HEK293 (cell line): ENCODE results near the gene KCNJ5.

Experiments used
- CTCF ChIA-PET: fragments of 350-600 bp; formaldehyde crosslinking; extraction: SDS; loops from one replicate; lab custom pipeline; 2021; ENCODE audit warnings: antibody characterized with exemption; lab: Yijun Ruan, JAX
- POLR2A ChIA-PET: fragments of 300-600 bp; formaldehyde crosslinking; extraction: SDS; loops from one replicate; lab custom pipeline; 2020; ENCODE audit warnings: antibody characterized with exemption, inconsistent platforms; lab: Yijun Ruan, JAX
- H3K27ac ChIP-seq: fragments of 200-500 bp; sonication (Bioruptor generic); 2 replicates; pipeline ENCODE4 v1.5.1; 2014; ENCODE audit warnings: low read depth, low read length, control low read depth, inconsistent platforms; ENCODE audit errors: extremely low read depth
- H3K36me3 ChIP-seq, 2 experiments: fragments of 200-500 bp in 1 of 2; sonication (Bioruptor generic) in 1 of 2; 1 replicate in 1 of 2; 2 replicates in 1 of 2; pipeline ENCODE4 v1.5.1; 2014 to 2017; ENCODE audit warnings: inconsistent platforms in 2 of 2, low read length in 2 of 2; ENCODE audit not compliant: control insufficient read depth in 2 of 2, insufficient read depth in 1 of 2
- H3K4me1 ChIP-seq: fragments of 200-500 bp; sonication (Bioruptor generic); 2 replicates; pipeline ENCODE4 v1.5.1; 2014; ENCODE audit warnings: mild to moderate bottlenecking, low read length, inconsistent platforms; ENCODE audit not compliant: control insufficient read depth, insufficient read depth
- H3K4me3 ChIP-seq: 2 replicates; pipeline ENCODE4 v1.5.1; 2011; ENCODE audit warnings: low read depth, mild to moderate bottlenecking, control low read depth, low read length, moderate library complexity
- H3K9me3 ChIP-seq: fragments of 200-500 bp; sonication (Bioruptor generic); 2 replicates; pipeline ENCODE4 v1.5.1; 2014; ENCODE audit warnings: low read depth, low read length, inconsistent platforms; ENCODE audit not compliant: control insufficient read depth, insufficient read depth
- OSR2 ChIP-seq: fragments of 450-650 bp; formaldehyde crosslinking; IDR thresholded peaks from 2 replicates; pipeline ENCODE4 v1.5.1; 2016; ENCODE audit warnings: missing biosample characterization, missing genetic modification characterization
- RBAK ChIP-seq: fragments of 450-650 bp; formaldehyde crosslinking; IDR thresholded peaks from 2 replicates; pipeline ENCODE4 v1.5.1; 2016; ENCODE audit warnings: missing biosample characterization, missing genetic modification characterization
- ZNF132 ChIP-seq: fragments of 450-650 bp; formaldehyde crosslinking; IDR thresholded peaks from 2 replicates; pipeline ENCODE4 v1.5.1; 2017; ENCODE audit warnings: missing biosample characterization, missing genetic modification characterization, borderline replicate concordance
- ZNF133 ChIP-seq: fragments of 450-650 bp; formaldehyde crosslinking; IDR thresholded peaks from 2 replicates; pipeline ENCODE4 v1.5.1; 2016; ENCODE audit warnings: missing biosample characterization, missing genetic modification characterization
- ZNF175 ChIP-seq: fragments of 450-650 bp; formaldehyde crosslinking; IDR thresholded peaks from 2 replicates; pipeline ENCODE4 v1.5.1; 2016; ENCODE audit warnings: missing biosample characterization, missing genetic modification characterization
- ZNF501 ChIP-seq: fragments of 450-650 bp; formaldehyde crosslinking; IDR thresholded peaks from 2 replicates; pipeline ENCODE4 v1.5.1; 2016; ENCODE audit warnings: missing biosample characterization, missing genetic modification characterization
- ZNF544 ChIP-seq: fragments of 450-650 bp; formaldehyde crosslinking; IDR thresholded peaks from 2 replicates; pipeline ENCODE4 v1.5.0; 2017; ENCODE audit warnings: missing biosample characterization, missing genetic modification characterization
- ZNF549 ChIP-seq: fragments of 450-650 bp; IDR thresholded peaks from 2 replicates; pipeline ENCODE4 v1.5.1; 2018; ENCODE audit warnings: missing biosample characterization, missing genetic modification characterization, mild to moderate bottlenecking, inconsistent platforms, moderate library complexity
- ZNF654 ChIP-seq: fragments of 450-650 bp; formaldehyde crosslinking; IDR thresholded peaks from 2 replicates; pipeline ENCODE4 v1.5.1; 2016; ENCODE audit warnings: low read depth, missing biosample characterization, missing genetic modification characterization
- ZNF707 ChIP-seq: fragments of 450-650 bp; formaldehyde crosslinking; IDR thresholded peaks from 2 replicates; pipeline ENCODE4 v1.5.1; 2016; ENCODE audit warnings: missing biosample characterization, missing genetic modification characterization
- ZNF792 ChIP-seq: fragments of 450-650 bp; formaldehyde crosslinking; IDR thresholded peaks from 2 replicates; pipeline ENCODE4 v1.5.1; 2016; ENCODE audit warnings: missing biosample characterization, missing genetic modification characterization
- TF ChIP-seq, protein P1 (sequence below): fragments of 450-650 bp; formaldehyde crosslinking; IDR thresholded peaks from 2 replicates; pipeline ENCODE4 v1.5.1; 2016; ENCODE audit warnings: missing biosample characterization, missing genetic modification characterization, borderline replicate concordance
- TF ChIP-seq, protein P2 (sequence below): fragments of 450-650 bp; formaldehyde crosslinking; IDR thresholded peaks from 2 replicates; pipeline ENCODE4 v1.5.1; 2016; ENCODE audit warnings: missing biosample characterization, missing genetic modification characterization
- TF ChIP-seq, protein P3 (sequence below): fragments of 450-650 bp; formaldehyde crosslinking; IDR thresholded peaks from 2 replicates; pipeline ENCODE4 v1.5.1; 2017; ENCODE audit warnings: missing biosample characterization, missing genetic modification characterization
- TF ChIP-seq, protein P4 (sequence below): fragments of 450-650 bp; formaldehyde crosslinking; IDR thresholded peaks from 2 replicates; pipeline ENCODE4 v1.5.1; 2016; ENCODE audit warnings: missing biosample characterization, missing genetic modification characterization
- TF ChIP-seq, protein P5 (sequence below): fragments of 450-650 bp; formaldehyde crosslinking; IDR thresholded peaks from 2 replicates; pipeline ENCODE4 v1.5.1; 2016; ENCODE audit warnings: missing biosample characterization, missing genetic modification characterization

KCNJ5 gene

DNA sequence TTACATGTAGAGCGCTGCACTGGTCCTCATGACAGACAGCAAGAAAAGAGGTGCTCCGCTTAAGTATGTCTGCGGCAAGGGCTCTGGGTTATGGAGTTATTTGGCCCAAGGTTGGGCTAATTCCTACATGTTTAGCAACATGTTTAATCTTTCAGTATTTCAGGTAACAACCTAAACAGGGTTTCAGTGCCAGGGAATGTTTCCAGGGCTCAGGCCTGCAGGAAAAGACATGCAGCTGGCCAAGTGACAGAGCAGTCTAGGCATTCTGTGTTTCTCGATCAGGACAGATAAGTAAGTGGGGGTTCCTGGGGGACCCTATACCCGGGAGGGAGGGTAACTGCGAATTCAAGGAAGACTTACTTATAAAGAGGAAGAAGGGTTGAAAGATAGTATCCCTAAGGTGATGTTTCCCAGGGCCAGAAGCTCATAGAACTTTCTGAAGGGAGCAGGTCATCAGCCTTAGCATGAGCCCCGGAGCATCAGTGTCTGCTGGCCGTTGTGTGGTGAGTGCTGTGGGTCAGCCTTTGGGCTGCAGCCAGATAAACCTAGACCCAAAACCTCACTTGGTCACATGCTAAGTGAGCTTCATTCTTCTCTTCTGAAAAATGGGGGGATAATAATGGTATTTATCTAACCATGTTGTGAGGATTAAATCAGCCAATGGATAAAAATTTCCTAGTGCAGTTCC lies 18.4 kb downstream of the KCNJ5 start:
- H3K27ac ChIP-seq: no peak overlapping the region
- H3K4me1 ChIP-seq: 0 out of 2 replicates have a peak, but pooled peaks cover under 1% of the 10 kb centered on the region
- no peaks in the 10 kb centered on the region for H3K9me3 ChIP-seq
- no peaks in the 10 kb centered on the region for H3K36me3 ChIP-seq
- ChIA-PET CTCF (interaction anchor here (0.9 to 2.8 kb wide), 2 partner anchors 24 to 47 kb away, joined by 3 to 9 read pairs; no protein-coding TSS in a partner anchor), POLR2A (no interaction called here)
- TF ChIP-seq ZNF132 (tag by site-specific recombination) (no peak), ZNF549 (tag by site-specific recombination) (no peak), ZNF544 (no peak), ZNF133 (tag by site-specific recombination) (no peak), ZNF175 (tag by site-specific recombination) (no peak), ZNF707 (tag by site-specific recombination) (no peak)
- TF ChIP-seq, protein P1, sequence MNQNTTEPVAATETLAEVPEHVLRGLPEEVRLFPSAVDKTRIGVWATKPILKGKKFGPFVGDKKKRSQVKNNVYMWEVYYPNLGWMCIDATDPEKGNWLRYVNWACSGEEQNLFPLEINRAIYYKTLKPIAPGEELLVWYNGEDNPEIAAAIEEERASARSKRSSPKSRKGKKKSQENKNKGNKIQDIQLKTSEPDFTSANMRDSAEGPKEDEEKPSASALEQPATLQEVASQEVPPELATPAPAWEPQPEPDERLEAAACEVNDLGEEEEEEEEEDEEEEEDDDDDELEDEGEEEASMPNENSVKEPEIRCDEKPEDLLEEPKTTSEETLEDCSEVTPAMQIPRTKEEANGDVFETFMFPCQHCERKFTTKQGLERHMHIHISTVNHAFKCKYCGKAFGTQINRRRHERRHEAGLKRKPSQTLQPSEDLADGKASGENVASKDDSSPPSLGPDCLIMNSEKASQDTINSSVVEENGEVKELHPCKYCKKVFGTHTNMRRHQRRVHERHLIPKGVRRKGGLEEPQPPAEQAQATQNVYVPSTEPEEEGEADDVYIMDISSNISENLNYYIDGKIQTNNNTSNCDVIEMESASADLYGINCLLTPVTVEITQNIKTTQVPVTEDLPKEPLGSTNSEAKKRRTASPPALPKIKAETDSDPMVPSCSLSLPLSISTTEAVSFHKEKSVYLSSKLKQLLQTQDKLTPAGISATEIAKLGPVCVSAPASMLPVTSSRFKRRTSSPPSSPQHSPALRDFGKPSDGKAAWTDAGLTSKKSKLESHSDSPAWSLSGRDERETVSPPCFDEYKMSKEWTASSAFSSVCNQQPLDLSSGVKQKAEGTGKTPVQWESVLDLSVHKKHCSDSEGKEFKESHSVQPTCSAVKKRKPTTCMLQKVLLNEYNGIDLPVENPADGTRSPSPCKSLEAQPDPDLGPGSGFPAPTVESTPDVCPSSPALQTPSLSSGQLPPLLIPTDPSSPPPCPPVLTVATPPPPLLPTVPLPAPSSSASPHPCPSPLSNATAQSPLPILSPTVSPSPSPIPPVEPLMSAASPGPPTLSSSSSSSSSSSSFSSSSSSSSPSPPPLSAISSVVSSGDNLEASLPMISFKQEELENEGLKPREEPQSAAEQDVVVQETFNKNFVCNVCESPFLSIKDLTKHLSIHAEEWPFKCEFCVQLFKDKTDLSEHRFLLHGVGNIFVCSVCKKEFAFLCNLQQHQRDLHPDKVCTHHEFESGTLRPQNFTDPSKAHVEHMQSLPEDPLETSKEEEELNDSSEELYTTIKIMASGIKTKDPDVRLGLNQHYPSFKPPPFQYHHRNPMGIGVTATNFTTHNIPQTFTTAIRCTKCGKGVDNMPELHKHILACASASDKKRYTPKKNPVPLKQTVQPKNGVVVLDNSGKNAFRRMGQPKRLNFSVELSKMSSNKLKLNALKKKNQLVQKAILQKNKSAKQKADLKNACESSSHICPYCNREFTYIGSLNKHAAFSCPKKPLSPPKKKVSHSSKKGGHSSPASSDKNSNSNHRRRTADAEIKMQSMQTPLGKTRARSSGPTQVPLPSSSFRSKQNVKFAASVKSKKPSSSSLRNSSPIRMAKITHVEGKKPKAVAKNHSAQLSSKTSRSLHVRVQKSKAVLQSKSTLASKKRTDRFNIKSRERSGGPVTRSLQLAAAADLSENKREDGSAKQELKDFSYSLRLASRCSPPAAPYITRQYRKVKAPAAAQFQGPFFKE: no peak
- TF ChIP-seq, protein P2, sequence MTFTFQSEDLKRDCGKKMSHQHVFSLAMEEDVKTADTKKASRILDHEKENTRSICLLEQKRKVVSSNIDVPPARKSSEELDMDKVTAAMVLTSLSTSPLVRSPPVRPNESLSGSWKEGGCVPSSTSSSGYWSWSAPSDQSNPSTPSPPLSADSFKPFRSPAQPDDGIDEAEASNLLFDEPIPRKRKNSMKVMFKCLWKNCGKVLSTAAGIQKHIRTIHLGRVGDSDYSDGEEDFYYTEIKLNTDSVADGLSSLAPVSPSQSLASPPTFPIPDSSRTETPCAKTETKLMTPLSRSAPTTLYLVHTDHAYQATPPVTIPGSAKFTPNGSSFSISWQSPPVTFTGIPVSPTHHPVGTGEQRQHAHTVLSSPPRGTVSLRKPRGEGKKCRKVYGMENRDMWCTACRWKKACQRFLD: no peak
- TF ChIP-seq, protein P3, sequence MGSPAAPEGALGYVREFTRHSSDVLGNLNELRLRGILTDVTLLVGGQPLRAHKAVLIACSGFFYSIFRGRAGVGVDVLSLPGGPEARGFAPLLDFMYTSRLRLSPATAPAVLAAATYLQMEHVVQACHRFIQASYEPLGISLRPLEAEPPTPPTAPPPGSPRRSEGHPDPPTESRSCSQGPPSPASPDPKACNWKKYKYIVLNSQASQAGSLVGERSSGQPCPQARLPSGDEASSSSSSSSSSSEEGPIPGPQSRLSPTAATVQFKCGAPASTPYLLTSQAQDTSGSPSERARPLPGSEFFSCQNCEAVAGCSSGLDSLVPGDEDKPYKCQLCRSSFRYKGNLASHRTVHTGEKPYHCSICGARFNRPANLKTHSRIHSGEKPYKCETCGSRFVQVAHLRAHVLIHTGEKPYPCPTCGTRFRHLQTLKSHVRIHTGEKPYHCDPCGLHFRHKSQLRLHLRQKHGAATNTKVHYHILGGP (tag by site-specific recombination): no peak
- H3K4me3 ChIP-seq: no peak overlapping the region

DNA sequence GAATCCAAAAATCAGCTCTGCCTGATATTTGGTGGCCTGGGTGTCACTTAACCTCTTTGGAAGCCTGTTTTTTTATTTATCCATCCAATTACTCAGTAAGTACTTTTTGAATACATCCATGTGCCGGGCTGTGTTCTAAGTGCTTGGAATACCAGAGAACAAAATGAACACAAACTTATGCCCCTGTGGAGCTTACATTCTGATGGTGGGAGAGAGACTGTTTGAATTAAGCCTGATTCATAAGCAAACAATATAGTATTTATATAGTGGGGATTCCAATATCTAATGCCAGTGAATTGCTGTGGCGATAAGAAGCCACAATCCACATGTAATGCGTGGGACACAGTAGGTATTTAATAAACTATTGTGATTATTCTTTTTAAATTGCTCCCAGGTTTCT lies 19.4 kb downstream of the KCNJ5 start:
- no peak overlapping the region for H3K27ac ChIP-seq
- H3K4me1 ChIP-seq: no peaks in the 10 kb centered on the region
- H3K4me3 ChIP-seq: no peak overlapping the region
- H3K9me3 ChIP-seq: no peaks in the 10 kb centered on the region
- CTCF ChIA-PET: interaction anchor here (0.9 to 2.8 kb wide), 2 partner anchors 25 to 46 kb away, joined by 3 to 9 read pairs; no protein-coding TSS in a partner anchor
- TF ChIP-seq ZNF654 (no peak), ZNF501 (tag by site-specific recombination) (no peak), OSR2 (tag by site-specific recombination) (no peak), RBAK (tag by site-specific recombination) (no peak), ZNF792 (tag by site-specific recombination) (no peak)
- TF ChIP-seq, protein P4, sequence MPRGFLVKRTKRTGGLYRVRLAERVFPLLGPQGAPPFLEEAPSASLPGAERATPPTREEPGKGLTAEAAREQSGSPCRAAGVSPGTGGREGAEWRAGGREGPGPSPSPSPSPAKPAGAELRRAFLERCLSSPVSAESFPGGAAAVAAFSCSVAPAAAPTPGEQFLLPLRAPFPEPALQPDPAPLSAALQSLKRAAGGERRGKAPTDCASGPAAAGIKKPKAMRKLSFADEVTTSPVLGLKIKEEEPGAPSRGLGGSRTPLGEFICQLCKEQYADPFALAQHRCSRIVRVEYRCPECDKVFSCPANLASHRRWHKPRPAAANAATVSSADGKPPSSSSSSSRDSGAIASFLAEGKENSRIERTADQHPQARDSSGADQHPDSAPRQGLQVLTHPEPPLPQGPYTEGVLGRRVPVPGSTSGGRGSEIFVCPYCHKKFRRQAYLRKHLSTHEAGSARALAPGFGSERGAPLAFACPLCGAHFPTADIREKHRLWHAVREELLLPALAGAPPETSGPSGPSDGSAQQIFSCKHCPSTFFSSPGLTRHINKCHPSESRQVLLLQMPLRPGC (tag by site-specific recombination): no peak
- TF ChIP-seq, protein P5, sequence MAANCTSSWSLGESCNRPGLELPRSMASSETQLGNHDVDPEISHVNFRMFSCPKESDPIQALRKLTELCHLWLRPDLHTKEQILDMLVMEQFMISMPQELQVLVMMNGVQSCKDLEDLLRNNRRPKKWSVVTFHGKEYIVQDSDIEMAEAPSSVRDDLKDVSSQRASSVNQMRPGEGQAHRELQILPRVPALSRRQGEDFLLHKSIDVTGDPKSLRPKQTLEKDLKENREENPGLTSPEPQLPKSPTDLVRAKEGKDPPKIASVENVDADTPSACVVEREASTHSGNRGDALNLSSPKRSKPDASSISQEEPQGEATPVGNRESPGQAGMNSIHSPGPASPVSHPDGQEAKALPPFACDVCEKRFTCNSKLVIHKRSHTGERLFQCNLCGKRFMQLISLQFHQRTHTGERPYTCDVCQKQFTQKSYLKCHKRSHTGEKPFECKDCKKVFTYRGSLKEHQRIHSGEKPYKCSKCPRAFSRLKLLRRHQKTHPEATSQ (tag by site-specific recombination): no peak
- POLR2A ChIA-PET: no interaction called here
- no peaks in the 10 kb centered on the region for H3K36me3 ChIP-seq
